Activated T-helper 1 cell treated with anti-CD3 and anti-CD28 coated beads, Interleukin-12 subunit alpha, Interleukin-12 subunit beta, Interleukin-2, Interleukin-4 antibody, amounts not matched to agents 30 ng/mL and 10 ng/mL and 1 ng/mL, durations not matched to agents 14 hours and 24 hours and 36 hours (primary cell): ENCODE results near the gene BCAS3. TPM values are rescaled to one million over a fixed set of nuclear protein-coding genes. Genes with fewer than 3 reads are reported as not detected.

ENCODE experiments used
- DNase-seq: peaks from one replicate; pipeline ENCODE4 v3.0.0; 2021; ENCODE audit warnings: low spot score
- H3K27ac Mint-ChIP-seq: one replicate; pipeline ENCODE4 v1.8.0; 2021; ENCODE audit warnings: mild to moderate bottlenecking, mixed read lengths
- H3K27me3 Mint-ChIP-seq: one replicate; pipeline ENCODE4 v1.8.0; 2022; ENCODE audit warnings: mild to moderate bottlenecking, moderate library complexity, mixed read lengths; ENCODE audit not compliant: insufficient read depth
- H3K36me3 Mint-ChIP-seq: one replicate; pipeline ENCODE4 v1.8.0; 2021; ENCODE audit warnings: low read depth, mixed read lengths
- H3K4me1 Mint-ChIP-seq: one replicate; pipeline ENCODE4 v1.8.0; 2021; ENCODE audit warnings: low read depth, mixed read lengths
- H3K4me3 Mint-ChIP-seq: one replicate; pipeline ENCODE4 v1.8.0; 2021; ENCODE audit warnings: mild to moderate bottlenecking, moderate library complexity, mixed read lengths
- H3K9me3 Mint-ChIP-seq: one replicate; pipeline ENCODE4 v1.8.0; 2021; ENCODE audit warnings: mixed read lengths
- intact Hi-C: fragments of 100-400 bp; cut with micrococcal nuclease; formaldehyde crosslinking; loops from one replicate; pipeline ENCODE4 v1.15.1; 2024
- total RNA-seq: library from RNA; stranded (reverse); gene quantifications from 2 replicates; pipeline ENCODE4 v1.2.3, GENCODE V29; 2022

BCAS3 gene
- total RNA-seq, 1 donor from 2014 or later, result 8.3 TPM

DNA sequence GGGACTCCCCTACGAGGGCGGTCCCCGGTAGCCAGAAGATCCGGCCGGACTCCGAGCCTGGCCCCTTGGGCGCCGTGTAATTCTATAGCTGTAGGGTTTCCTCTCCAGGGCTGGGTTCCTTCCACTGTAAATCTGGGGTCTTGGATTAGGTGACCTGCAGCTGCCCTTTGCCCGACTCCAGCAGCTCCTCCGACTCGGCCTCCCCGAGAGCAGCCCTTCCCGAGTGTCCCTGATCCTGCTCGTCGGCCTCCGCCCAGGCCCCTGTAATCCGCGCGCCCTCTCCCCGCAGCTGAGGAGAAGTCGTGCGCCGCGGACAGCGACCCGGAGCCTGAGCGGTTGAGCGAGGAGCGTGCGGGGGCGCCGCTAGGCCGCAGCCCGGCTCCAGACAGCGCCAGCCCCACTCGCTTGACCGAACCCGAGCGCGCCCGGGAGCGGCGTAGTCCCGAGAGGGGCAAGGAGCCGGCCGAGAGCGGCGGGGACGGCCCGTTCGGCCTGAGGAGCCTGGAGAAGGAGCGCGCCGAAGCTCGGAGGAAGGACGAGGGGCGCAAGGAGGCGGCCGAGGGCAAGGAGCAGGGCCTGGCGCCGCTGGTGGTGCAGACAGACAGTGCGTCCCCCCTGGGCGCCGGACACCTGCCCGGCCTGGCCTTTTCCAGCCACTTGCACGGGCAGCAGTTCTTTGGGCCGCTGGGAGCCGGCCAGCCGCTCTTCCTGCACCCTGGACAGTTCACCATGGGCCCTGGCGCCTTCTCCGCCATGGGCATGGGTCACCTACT, 727.4 kb downstream of the BCAS3 start:
- Mint-ChIP-seq H3K27me3 (peaks cover 69% of the 10 kb centered on the region), H3K27ac (no peak overlapping the region), H3K4me3 (no peak overlapping the region), H3K4me1 (peaks cover 25% of the 10 kb centered on the region), H3K36me3 (peaks cover 2% of the 10 kb centered on the region), H3K9me3 (no peaks in the 10 kb centered on the region)
- no peak for DNase-seq
- intact Hi-C loops, result loop anchor here (5.0 to 10.0 kb wide), 3 partner anchors 230 to 683 kb away; no protein-coding TSS in a partner anchor

DNA sequence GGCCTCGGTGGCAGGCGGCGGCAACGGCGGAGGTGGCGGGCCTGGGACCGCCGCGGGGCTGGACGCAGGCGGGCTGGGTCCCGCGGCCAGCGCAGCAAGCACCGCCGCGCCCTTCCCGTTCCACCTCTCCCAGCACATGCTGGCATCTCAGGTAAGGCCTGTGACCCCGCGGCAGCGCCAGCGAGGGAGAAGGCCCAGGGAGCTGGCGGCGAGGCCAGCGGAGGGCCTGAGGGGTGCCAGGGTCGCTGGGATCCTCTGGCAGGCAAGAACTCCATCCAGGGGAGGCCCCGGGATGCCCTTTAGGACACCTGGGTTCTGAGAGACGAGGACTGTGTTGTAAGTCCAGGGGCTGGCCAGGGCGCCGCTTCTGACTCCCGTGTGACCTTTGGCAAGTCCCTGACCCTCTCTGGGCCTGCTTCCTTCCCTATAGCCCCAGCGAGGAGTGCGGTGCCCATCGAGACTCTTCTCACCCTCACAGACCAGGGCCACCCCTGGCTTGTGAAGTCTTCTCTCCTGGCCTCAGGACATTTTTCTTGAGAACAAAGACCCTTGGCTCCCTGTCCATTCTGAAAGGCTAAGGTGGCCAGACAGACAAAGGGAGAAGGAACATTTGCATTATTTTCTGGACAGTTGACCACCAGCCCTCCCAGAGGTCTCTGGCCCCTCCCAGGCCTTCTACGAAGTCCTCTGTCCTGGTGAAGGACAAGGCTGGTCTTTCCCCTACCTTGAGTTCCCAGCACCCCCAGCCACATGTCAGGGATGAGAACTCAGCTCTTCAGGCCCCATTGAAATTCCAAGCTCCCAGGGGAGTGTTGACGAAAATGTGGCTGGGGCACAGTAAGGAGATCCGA, 728.3 kb downstream of the BCAS3 start:
- intact Hi-C loops, result loop anchor here (5.0 to 10.0 kb wide), 2 partner anchors 229 to 404 kb away; no protein-coding TSS in a partner anchor

DNA sequence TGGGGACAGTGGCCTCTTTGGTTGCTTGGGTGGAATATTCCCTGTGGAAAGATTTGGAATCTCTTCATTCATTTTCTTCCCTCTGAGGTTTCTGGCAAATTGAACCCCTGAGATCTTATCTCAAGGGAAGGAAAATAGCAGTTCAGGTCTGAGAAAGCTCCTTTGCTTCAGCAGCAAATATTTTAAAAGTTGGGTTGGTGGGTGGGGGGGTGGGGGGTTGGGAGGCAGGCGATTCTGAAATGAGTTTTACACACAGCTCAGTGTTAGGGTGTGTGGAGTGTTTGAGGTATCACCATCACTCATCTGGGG, 728.8 kb downstream of the BCAS3 start:
- Mint-ChIP-seq H3K4me3 (no peak overlapping the region), H3K4me1 (peaks cover 24% of the 10 kb centered on the region), H3K27me3 (peaks cover 69% of the 10 kb centered on the region), H3K27ac (no peak overlapping the region), H3K9me3 (no peaks in the 10 kb centered on the region), H3K36me3 (peaks cover 2% of the 10 kb centered on the region)
- no peak for DNase-seq
- intact Hi-C loops, result loop anchor here (5.0 to 10.0 kb wide), 2 partner anchors 228 to 404 kb away; no protein-coding TSS in a partner anchor

More for the DNA sequence above, 728.3 kb downstream of the BCAS3 start:
- Mint-ChIP-seq H3K4me1 (peaks cover 30% of the 10 kb centered on the region), H3K36me3 (peaks cover 2% of the 10 kb centered on the region), H3K9me3 (no peaks in the 10 kb centered on the region), H3K27ac (no peak overlapping the region), H3K4me3 (no peak overlapping the region), H3K27me3 (peaks cover 75% of the 10 kb centered on the region)
- no peak for DNase-seq

DNA sequence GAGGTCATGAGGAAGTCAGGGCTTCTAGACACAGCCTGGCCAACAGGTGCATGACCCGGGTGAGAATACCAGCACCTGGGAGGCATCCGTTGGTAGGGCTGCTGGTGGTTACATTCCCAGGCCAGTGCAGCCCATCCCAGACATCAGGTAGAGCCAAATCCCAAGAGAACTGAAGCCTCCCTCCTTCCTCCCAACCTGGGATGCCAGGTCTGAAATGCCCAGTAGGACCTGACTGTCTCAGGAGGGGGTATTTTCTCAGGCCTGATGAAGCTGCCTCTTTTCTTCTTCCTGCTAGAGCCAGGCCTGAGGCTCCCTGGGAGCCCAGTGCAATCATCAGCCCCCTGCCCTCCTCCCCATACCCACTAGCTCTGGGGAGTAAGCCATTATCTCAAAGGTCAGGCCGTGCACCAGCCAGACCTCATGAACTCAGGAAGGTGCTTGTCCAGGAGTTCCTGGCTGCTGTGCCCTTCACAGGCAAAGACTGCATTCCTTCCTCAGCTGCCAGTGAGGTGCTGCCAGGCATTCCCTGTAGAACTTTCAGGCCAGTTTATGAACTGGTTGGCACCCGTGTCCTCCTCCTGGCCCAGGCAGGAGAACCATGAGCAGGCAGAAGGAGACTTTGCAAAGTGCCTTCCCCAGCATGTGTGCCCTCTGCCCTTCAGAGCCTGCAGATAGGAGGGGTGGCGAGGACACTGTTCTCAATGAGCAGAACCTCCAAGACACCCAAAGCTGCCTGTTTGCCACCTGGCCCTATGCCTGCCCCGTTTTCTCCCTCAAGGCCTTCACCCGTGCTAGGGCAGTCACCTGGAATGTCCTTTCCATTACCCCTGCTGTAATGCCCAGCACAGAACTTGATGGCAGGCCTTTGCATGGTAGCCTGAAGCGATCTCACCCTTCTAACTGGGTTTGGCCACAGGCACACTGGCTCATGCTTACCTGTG, 729.6 kb downstream of the BCAS3 start:
- peaks cover 2% of the 10 kb centered on the region for H3K36me3 Mint-ChIP-seq

DNA sequence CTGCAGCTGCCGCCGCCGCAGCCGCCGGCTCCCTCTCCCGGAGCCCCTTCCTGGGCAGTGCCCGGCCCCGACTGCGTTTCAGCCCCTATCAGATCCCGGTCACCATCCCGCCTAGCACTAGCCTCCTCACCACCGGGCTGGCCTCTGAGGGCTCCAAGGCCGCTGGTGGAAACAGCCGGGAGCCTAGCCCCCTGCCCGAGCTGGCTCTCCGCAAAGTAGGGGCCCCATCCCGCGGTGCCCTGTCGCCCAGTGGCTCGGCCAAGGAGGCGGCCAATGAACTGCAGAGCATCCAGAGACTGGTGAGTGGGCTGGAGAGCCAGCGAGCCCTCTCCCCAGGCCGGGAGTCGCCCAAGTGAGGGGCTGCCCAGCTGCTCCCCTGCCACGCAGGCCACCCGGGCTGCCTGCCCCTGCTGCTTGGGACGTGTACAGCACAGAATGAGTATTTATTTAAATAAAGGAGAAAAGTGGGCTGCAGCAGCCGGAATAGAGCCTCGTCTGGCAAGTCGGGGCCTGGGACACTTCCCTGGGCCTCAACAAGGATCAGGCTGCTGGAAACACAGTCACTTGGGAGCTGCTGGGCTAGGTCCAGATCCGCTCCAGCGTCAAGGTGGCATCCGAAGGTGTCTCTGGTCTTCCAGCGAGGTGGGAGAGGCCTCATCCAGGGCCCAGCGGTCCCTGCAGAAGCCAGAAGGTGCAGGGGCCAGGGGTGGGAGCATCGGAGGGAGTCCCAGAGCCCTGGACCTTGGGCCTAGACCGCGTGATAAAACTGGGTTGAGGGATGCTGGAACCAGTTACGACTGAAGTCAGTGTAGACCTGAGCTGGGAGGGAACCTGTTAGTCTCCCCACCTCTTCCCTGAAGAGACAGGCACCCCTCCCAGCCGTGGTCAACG, 730.7 kb downstream of the BCAS3 start:
- peaks cover 57% of the 10 kb centered on the region for H3K27me3 Mint-ChIP-seq
- intact Hi-C loops, result loop anchor here (5.0 to 10.0 kb wide), 2 partner anchors 226 to 406 kb away; no protein-coding TSS in a partner anchor
- peak overlapping the region; percentile 60 for H3K4me3 Mint-ChIP-seq
- DNase-seq, result no peak
- H3K4me1 Mint-ChIP-seq, result peaks cover 12% of the 10 kb centered on the region
- H3K36me3 Mint-ChIP-seq, result no peaks in the 10 kb centered on the region
- H3K9me3 Mint-ChIP-seq, result no peaks in the 10 kb centered on the region
- H3K27ac Mint-ChIP-seq, result no peak overlapping the region

More for the DNA sequence above, 729.6 kb downstream of the BCAS3 start:
- Mint-ChIP-seq H3K27me3 (peaks cover 62% of the 10 kb centered on the region), H3K4me3 (no peak overlapping the region), H3K27ac (no peak overlapping the region), H3K9me3 (no peaks in the 10 kb centered on the region), H3K4me1 (peaks cover 24% of the 10 kb centered on the region)
- intact Hi-C loops, result loop anchor here (5.0 to 10.0 kb wide), 2 partner anchors 228 to 405 kb away; no protein-coding TSS in a partner anchor
- no peak for DNase-seq

DNA sequence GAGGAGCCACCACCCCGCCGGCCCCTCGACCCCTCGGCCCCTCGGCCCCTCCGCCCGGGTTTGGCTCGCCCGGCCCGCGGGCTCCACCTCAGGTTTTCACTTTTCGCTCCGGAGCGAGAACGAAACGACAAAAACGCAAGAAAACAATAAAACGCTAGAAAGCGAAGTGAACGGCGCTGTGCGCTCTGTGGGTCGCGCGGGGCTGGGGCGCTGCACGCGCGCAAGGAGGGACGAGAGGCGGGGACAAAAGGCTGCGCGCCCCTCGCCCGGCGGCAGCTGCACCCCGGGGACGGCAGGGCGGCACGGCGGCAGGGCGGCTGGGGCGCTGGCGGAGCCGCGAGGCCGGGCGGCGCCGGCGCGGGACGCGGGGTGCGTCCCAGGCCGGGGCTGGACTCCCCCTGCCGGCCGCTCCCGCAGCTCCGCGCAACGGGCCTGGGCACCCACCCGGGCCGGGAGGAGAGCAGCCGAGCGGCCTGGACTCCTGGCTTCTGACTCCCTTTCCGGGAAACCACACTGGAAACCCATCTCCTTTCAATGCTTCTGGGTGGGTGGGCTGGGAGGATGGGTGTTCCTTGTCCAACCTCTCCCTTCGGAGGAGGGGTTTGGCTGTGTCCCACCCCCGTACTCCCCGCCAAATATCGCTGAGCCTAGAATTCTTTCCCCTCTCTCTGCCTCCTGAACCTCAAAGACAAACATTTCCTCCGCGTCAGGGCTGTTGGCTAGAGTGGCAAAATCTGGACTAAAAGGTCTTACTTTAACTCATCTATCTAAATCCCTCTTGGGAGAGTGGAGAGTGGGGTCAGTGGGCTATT, 731.9 kb downstream of the BCAS3 start:
- intact Hi-C loops, result loop anchor here (5.0 to 10.0 kb wide), 2 partner anchors 225 to 407 kb away; no protein-coding TSS in a partner anchor
- Mint-ChIP-seq H3K36me3 (no peaks in the 10 kb centered on the region), H3K9me3 (no peaks in the 10 kb centered on the region), H3K27ac (no peak overlapping the region), H3K4me3 (peak overlapping the region; percentile 57), H3K4me1 (peaks cover 7% of the 10 kb centered on the region), H3K27me3 (peaks cover 56% of the 10 kb centered on the region)
- DNase-seq, result peak; percentile 21

DNA sequence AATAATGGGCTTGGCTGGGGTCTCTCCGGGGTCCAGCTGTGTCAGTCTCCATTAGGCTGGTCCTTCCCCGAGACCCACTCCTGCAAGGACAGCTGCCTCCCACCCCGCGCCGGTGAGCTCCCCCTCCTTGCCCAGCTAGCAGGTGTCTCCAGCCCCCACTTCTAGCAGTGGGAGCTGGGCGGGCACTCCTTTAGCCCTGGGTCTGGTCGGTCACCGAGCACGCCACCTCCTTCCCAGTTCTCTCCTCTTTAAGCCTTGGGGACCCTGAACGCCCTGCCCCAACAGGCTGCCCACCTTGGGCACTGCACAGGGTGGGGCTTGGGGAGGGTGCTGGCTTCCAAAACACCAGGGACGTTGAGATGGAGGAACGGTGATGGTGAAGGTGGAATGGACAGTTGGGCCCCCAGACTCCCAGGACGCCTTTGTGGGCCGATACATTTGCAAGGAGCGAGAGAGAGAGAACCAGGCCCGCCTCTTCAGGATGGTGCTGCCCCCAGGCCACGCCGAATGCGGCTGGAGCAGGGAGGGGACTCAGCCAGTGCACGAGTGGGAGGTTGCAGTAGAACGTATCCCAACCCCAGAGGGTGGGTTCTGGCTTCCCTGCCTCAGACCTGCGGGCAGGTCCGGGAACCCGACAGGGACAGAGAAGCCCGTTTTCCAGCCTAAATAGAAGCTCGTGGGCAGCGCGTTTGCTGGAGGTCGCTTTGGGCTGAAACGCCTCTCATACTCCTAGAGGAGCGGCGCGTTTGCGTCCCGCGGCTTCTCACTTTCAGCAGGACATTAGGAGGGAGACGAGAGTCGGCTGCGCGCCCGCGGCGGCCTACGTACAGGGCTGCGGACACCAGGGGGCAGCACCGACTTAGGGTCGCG, 732.7 kb downstream of the BCAS3 start:
- Mint-ChIP-seq H3K27ac (peak overlapping the region; percentile 52), H3K4me1 (peaks cover 7% of the 10 kb centered on the region), H3K27me3 (peaks cover 57% of the 10 kb centered on the region), H3K4me3 (peak overlapping the region; percentile 57), H3K9me3 (no peaks in the 10 kb centered on the region), H3K36me3 (no peaks in the 10 kb centered on the region)
- DNase-seq, result peak; percentile 48
- intact Hi-C loops, result no loop called here

DNA sequence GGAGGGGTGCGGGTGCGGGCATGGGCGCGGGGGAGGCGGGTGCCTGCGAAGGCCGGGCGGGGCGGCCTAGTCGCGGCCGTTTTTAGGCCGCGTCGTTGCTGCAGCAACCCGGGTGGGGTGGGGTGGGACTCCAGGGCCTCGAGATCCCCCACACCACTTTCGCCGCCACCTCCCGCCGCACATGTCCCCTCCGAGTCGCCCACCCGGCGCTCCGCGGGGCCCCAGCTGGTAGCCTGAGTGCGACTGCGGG, 733.3 kb downstream of the BCAS3 start:
- no peak overlapping the region for H3K27ac Mint-ChIP-seq
- intact Hi-C loops, result no loop called here
- no peaks in the 10 kb centered on the region for H3K9me3 Mint-ChIP-seq
- H3K27me3 Mint-ChIP-seq, result peaks cover 59% of the 10 kb centered on the region
- H3K4me1 Mint-ChIP-seq, result peaks cover 7% of the 10 kb centered on the region
- peak overlapping the region; percentile 57 for H3K4me3 Mint-ChIP-seq
- H3K36me3 Mint-ChIP-seq, result no peaks in the 10 kb centered on the region
- no peak for DNase-seq

DNA sequence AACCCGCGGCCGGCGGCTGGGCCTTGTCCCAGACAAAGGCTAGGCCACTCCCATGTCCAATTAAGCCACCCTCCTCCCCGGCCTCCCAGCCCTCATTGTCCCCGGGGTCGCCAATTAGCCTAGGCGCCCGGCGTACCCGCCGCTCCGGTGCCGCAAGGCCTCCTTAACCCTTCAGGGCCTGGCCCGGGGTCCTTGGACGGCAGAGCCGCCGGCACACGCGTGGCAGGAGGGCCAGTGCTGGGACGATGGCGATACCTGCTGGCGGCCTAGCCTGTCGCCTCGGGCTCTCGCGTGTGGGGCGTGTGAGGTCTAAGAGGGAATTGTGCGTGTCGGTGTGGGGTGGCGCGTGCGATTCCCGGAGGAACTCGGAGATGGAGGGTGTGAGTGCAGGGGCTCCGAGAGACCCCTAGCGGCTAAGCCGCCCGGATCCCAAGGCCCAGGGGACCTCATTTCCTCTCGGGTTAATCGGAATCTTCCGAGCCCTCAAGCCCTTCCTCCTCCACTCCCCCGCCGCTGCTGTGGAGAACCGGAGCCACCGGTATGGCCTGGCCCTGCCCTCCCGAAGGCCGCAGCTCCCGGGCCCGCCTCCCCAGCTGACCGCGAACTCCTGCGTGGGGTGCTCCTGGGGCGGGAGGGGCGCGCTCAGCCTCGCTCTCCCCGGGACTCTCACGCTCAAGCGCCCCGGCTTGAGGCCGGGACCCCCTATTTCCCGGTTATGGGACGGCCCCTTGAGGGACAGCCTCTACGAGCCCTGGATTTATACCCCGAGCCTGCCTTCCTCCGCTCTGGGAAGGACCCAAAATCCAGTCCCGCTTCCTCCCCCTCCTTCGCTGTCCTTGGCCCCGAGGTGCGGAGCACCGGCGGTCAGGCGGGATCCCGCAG, 733.9 kb downstream of the BCAS3 start:
- Mint-ChIP-seq H3K4me1 (peaks cover 7% of the 10 kb centered on the region), H3K4me3 (peak overlapping the region; percentile 29), H3K27me3 (peaks cover 59% of the 10 kb centered on the region), H3K27ac (peak overlapping the region; percentile 44), H3K9me3 (no peaks in the 10 kb centered on the region), H3K36me3 (no peaks in the 10 kb centered on the region)
- DNase-seq, result no peak
- intact Hi-C loops, result loop anchor here (1.0 kb wide), 2 partner anchors 140 to 426 kb away; no protein-coding TSS in a partner anchor
